ENCODE results near the gene CPLX1. TPM values are rescaled to one million over a fixed set of nuclear protein-coding genes. Genes with fewer than 3 reads are reported as not detected.

The CPLX1 gene
- total RNA-seq, 2 experiments from 2014 or later, result 0.39 to 0.53 TPM

- DNase-seq, result no peak
- no peak overlapping the region for H3K27ac Mint-ChIP-seq
- ATAC-seq, result no peak
- H3K4me3 Mint-ChIP-seq, result no peak overlapping the region
- no peaks in the 10 kb centered on the region for H3K36me3 Mint-ChIP-seq (ENCODE audit: low read depth)
- peaks cover 23% of the 10 kb centered on the region for H3K27me3 Mint-ChIP-seq (ENCODE audit: low read depth)
- H3K4me1 Mint-ChIP-seq (ENCODE audit: low read depth), result peaks cover 16% of the 10 kb centered on the region
- ChIA-PET POLR2A (no interaction called here), CTCF (no interaction called here)
- H3K9me3 Mint-ChIP-seq (ENCODE audit: insufficient read depth), result no peaks in the 10 kb centered on the region
These were observed 22.0 kb downstream of the CPLX1 start for GRCh38 chr4:803884-804283.

- peaks cover 23% of the 10 kb centered on the region for H3K27me3 Mint-ChIP-seq (ENCODE audit: low read depth)
- no peaks in the 10 kb centered on the region for H3K36me3 Mint-ChIP-seq (ENCODE audit: low read depth)
- ChIA-PET POLR2A (no interaction called here), CTCF (no interaction called here)
- H3K9me3 Mint-ChIP-seq (ENCODE audit: insufficient read depth), result no peaks in the 10 kb centered on the region
- ATAC-seq, result no peak
- H3K27ac Mint-ChIP-seq, result no peak overlapping the region
- no peak for DNase-seq
- peaks cover 23% of the 10 kb centered on the region for H3K4me1 Mint-ChIP-seq (ENCODE audit: low read depth)
- no peak overlapping the region for H3K4me3 Mint-ChIP-seq
These were observed 24.3 kb downstream of the CPLX1 start for GRCh38 chr4:801436-802124.

GRCh38 chr4:797066-797465 is 28.9 kb downstream of the CPLX1 start:
- Mint-ChIP-seq H3K9me3 (ENCODE audit: insufficient read depth) (no peaks in the 10 kb centered on the region), H3K4me3 (no peak overlapping the region), H3K36me3 (ENCODE audit: low read depth) (no peaks in the 10 kb centered on the region), H3K4me1 (ENCODE audit: low read depth) (peaks cover 46% of the 10 kb centered on the region), H3K27me3 (ENCODE audit: low read depth) (peaks cover 41% of the 10 kb centered on the region), H3K27ac (no peak overlapping the region)
- DNase-seq (no peak), ATAC-seq (no peak)
- CTCF ChIA-PET, result no interaction called here
- POLR2A ChIA-PET, result no interaction called here

- Mint-ChIP-seq H3K4me1 (ENCODE audit: low read depth) (peaks cover 46% of the 10 kb centered on the region), H3K4me3 (no peak overlapping the region), H3K27ac (no peak overlapping the region), H3K9me3 (ENCODE audit: insufficient read depth) (no peaks in the 10 kb centered on the region), H3K27me3 (ENCODE audit: low read depth) (peaks cover 34% of the 10 kb centered on the region), H3K36me3 (ENCODE audit: low read depth) (no peaks in the 10 kb centered on the region)
- CTCF ChIA-PET, result no interaction called here
- ATAC-seq (no peak), DNase-seq (no peak)
- POLR2A ChIA-PET, result no interaction called here
These were observed 29.7 kb downstream of the CPLX1 start for GRCh38 chr4:796206-796605.

- CTCF ChIA-PET, result no interaction called here
- no peak overlapping the region for H3K27ac Mint-ChIP-seq
- POLR2A ChIA-PET, result interaction anchor here (2.8 kb wide), 1 partner anchor 14 kb away, joined by 19 read pairs; no protein-coding TSS in a partner anchor
These were observed 30.2 kb downstream of the CPLX1 start for GRCh38 chr4:795726-796119.

GRCh38 chr4:794900-795725 is 30.8 kb downstream of the CPLX1 start:
- Mint-ChIP-seq H3K27me3 (ENCODE audit: low read depth) (peaks cover 40% of the 10 kb centered on the region), H3K36me3 (ENCODE audit: low read depth) (no peaks in the 10 kb centered on the region), H3K9me3 (ENCODE audit: insufficient read depth) (no peaks in the 10 kb centered on the region), H3K27ac (no peak overlapping the region), H3K4me3 (no peak overlapping the region), H3K4me1 (ENCODE audit: low read depth) (peaks cover 44% of the 10 kb centered on the region)
- POLR2A ChIA-PET, result interaction anchor here (2.8 kb wide), 1 partner anchor 13 kb away, joined by 19 read pairs; no protein-coding TSS in a partner anchor
- DNase-seq (no peak), ATAC-seq (no peak)
- CTCF ChIA-PET, result no interaction called here

More at GRCh38 chr4:795726-796119, 30.2 kb downstream of the CPLX1 start:
- no peaks in the 10 kb centered on the region for H3K9me3 Mint-ChIP-seq (ENCODE audit: insufficient read depth)
- peaks cover 36% of the 10 kb centered on the region for H3K27me3 Mint-ChIP-seq (ENCODE audit: low read depth)
- H3K36me3 Mint-ChIP-seq (ENCODE audit: low read depth), result no peaks in the 10 kb centered on the region
- ATAC-seq, result no peak
- no peak overlapping the region for H3K4me3 Mint-ChIP-seq
- H3K4me1 Mint-ChIP-seq (ENCODE audit: low read depth), result peaks cover 46% of the 10 kb centered on the region
- no peak for DNase-seq

- CTCF ChIA-PET, result interaction anchor here (1.0 to 1.5 kb wide), 2 partner anchors 51 to 193 kb away, joined by 3 read pairs; partner anchors contain the start of gene IDUA
- no peak overlapping the region for H3K27ac Mint-ChIP-seq
- ATAC-seq, result no peak
These were observed 31.8 kb downstream of the CPLX1 start for GRCh38 chr4:793941-794621.

GRCh38 chr4:793093-793861 is 32.7 kb downstream of the CPLX1 start:
- no peak for DNase-seq
- Mint-ChIP-seq H3K9me3 (ENCODE audit: insufficient read depth) (no peaks in the 10 kb centered on the region), H3K4me1 (ENCODE audit: low read depth) (peaks cover 27% of the 10 kb centered on the region), H3K27me3 (ENCODE audit: low read depth) (peaks cover 40% of the 10 kb centered on the region), H3K27ac (peak overlapping the region; percentile 57), H3K4me3 (peak overlapping the region; percentile 47), H3K36me3 (ENCODE audit: low read depth) (no peaks in the 10 kb centered on the region)
- peak; percentile 4 for ATAC-seq
- CTCF ChIA-PET, result interaction anchor here (1.0 to 1.5 kb wide), 2 partner anchors 51 to 194 kb away, joined by 3 read pairs; partner anchors contain the start of gene IDUA
- POLR2A ChIA-PET, result interaction anchor here (1.3 to 2.8 kb wide), 2 partner anchors 9 to 11 kb away, joined by 3 to 19 read pairs; no protein-coding TSS in a partner anchor

More at GRCh38 chr4:793941-794621, 31.8 kb downstream of the CPLX1 start:
- Mint-ChIP-seq H3K4me1 (ENCODE audit: low read depth) (peaks cover 34% of the 10 kb centered on the region), H3K36me3 (ENCODE audit: low read depth) (no peaks in the 10 kb centered on the region), H3K27me3 (ENCODE audit: low read depth) (peaks cover 40% of the 10 kb centered on the region), H3K9me3 (ENCODE audit: insufficient read depth) (no peaks in the 10 kb centered on the region), H3K4me3 (no peak overlapping the region)
- DNase-seq, result no peak
- POLR2A ChIA-PET, result interaction anchor here (1.3 to 2.8 kb wide), 2 partner anchors 9 to 12 kb away, joined by 3 to 19 read pairs; no protein-coding TSS in a partner anchor

- peaks cover 28% of the 10 kb centered on the region for H3K4me1 Mint-ChIP-seq (ENCODE audit: low read depth)
- H3K27me3 Mint-ChIP-seq (ENCODE audit: low read depth), result peaks cover 40% of the 10 kb centered on the region
- peak; percentile 10 for ATAC-seq
- peak overlapping the region; percentile 47 for H3K4me3 Mint-ChIP-seq
- DNase-seq, result peak; percentile 65
- CTCF ChIA-PET, result no interaction called here
- H3K36me3 Mint-ChIP-seq (ENCODE audit: low read depth), result no peaks in the 10 kb centered on the region
- H3K9me3 Mint-ChIP-seq (ENCODE audit: insufficient read depth), result no peaks in the 10 kb centered on the region
- POLR2A ChIA-PET, result interaction anchor here (2.8 kb wide), 1 partner anchor 11 kb away, joined by 19 read pairs; no protein-coding TSS in a partner anchor
- H3K27ac Mint-ChIP-seq, result peak overlapping the region; percentile 57
These were observed 33.3 kb downstream of the CPLX1 start for GRCh38 chr4:792626-793092.

- H3K9me3 Mint-ChIP-seq (ENCODE audit: insufficient read depth), result no peaks in the 10 kb centered on the region
- H3K4me3 Mint-ChIP-seq, result peak overlapping the region; percentile 47
- ChIA-PET CTCF (no interaction called here), POLR2A (interaction anchor here (1.0 kb wide), 1 partner anchor 9 kb away, joined by 3 read pairs; no protein-coding TSS in a partner anchor)
- H3K36me3 Mint-ChIP-seq (ENCODE audit: low read depth), result no peaks in the 10 kb centered on the region
- H3K4me1 Mint-ChIP-seq (ENCODE audit: low read depth), result peaks cover 33% of the 10 kb centered on the region
- peak; percentile 60 for ATAC-seq
- peak; percentile 59 for DNase-seq
- H3K27ac Mint-ChIP-seq, result no peak overlapping the region
- peaks cover 41% of the 10 kb centered on the region for H3K27me3 Mint-ChIP-seq (ENCODE audit: low read depth)
These were observed 33.9 kb downstream of the CPLX1 start for GRCh38 chr4:791898-792625.
